Endothelial cell (in vitro differentiated cells): ENCODE measurements around the gene STAT1. TPM values are rescaled to one million over a fixed set of nuclear protein-coding genes. Genes with fewer than 3 reads are reported as not detected.

ENCODE experiments used
- DNase-seq: peaks from one replicate; pipeline ENCODE4 v3.0.0; 2021; ENCODE audit warnings: low spot score
- H3K27ac Mint-ChIP-seq: one replicate; pipeline ENCODE4 v1.8.0; 2021; ENCODE audit warnings: mixed read lengths, inconsistent platforms; ENCODE audit not compliant: unreplicated experiment
- H3K27me3 Mint-ChIP-seq: one replicate; pipeline ENCODE4 v1.8.0; 2021; ENCODE audit warnings: mild to moderate bottlenecking, moderate library complexity, mixed read lengths, inconsistent platforms; ENCODE audit not compliant: unreplicated experiment
- H3K36me3 Mint-ChIP-seq: one replicate; pipeline ENCODE4 v1.8.0; 2021; ENCODE audit warnings: mild to moderate bottlenecking, low read depth, mixed read lengths, inconsistent platforms; ENCODE audit not compliant: unreplicated experiment
- H3K4me1 Mint-ChIP-seq: one replicate; pipeline ENCODE4 v1.8.0; 2021; ENCODE audit warnings: mild to moderate bottlenecking, mixed read lengths, inconsistent platforms; ENCODE audit not compliant: unreplicated experiment
- H3K4me3 Mint-ChIP-seq: one replicate; pipeline ENCODE4 v1.8.0; 2021; ENCODE audit warnings: mild to moderate bottlenecking, mixed read lengths, inconsistent platforms; ENCODE audit not compliant: unreplicated experiment
- H3K9me3 Mint-ChIP-seq: one replicate; pipeline ENCODE4 v1.8.0; 2021; ENCODE audit warnings: mixed read lengths, inconsistent platforms; ENCODE audit not compliant: unreplicated experiment
- CTCF ChIP-seq: fragments of 200-600 bp; sonication (generic); IDR thresholded peaks from one replicate; pipeline ENCODE4 v1.5.0; 2021; ENCODE audit warnings: antibody characterized with exemption; ENCODE audit not compliant: unreplicated experiment
- total RNA-seq: library from RNA; stranded (reverse); fragmentation: NEBNext Ultra II Directional; extraction: Animal tissue kit (Norgen Biotek cat#: 25700); gene quantifications from one replicate; pipeline ENCODE4 v1.2.1, GENCODE V29; 2021; ENCODE audit not compliant: unreplicated experiment

STAT1 gene
- total RNA-seq, 1 donor from 2014 or later, result 30.1 TPM

GRCh38 chr2:191039616-191040015, 25.6 kb upstream of the STAT1 start:
- no peak for TF ChIP-seq CTCF
- no peaks in the 10 kb centered on the region for H3K36me3 Mint-ChIP-seq
- no peak for DNase-seq
- H3K27ac Mint-ChIP-seq, result no peak overlapping the region
- H3K9me3 Mint-ChIP-seq, result no peaks in the 10 kb centered on the region
- H3K4me1 Mint-ChIP-seq, result no peaks in the 10 kb centered on the region
- no peak overlapping the region for H3K4me3 Mint-ChIP-seq
- H3K27me3 Mint-ChIP-seq, result peaks cover 2% of the 10 kb centered on the region

- H3K36me3 Mint-ChIP-seq, result no peaks in the 10 kb centered on the region
- no peak for DNase-seq
- no peak for TF ChIP-seq CTCF
- no peak overlapping the region for H3K4me3 Mint-ChIP-seq
- no peaks in the 10 kb centered on the region for H3K4me1 Mint-ChIP-seq
- H3K27ac Mint-ChIP-seq, result no peak overlapping the region
- H3K9me3 Mint-ChIP-seq, result no peaks in the 10 kb centered on the region
- peaks cover 2% of the 10 kb centered on the region for H3K27me3 Mint-ChIP-seq
These were observed 24.8 kb upstream of the STAT1 start for GRCh38 chr2:191038741-191039140.

GRCh38 chr2:191038241-191038725, 24.3 kb upstream of the STAT1 start:
- H3K36me3 Mint-ChIP-seq, result no peaks in the 10 kb centered on the region
- no peak for TF ChIP-seq CTCF
- no peak overlapping the region for H3K4me3 Mint-ChIP-seq
- no peak for DNase-seq
- no peak overlapping the region for H3K27ac Mint-ChIP-seq
- H3K27me3 Mint-ChIP-seq, result peaks cover 2% of the 10 kb centered on the region
- no peaks in the 10 kb centered on the region for H3K4me1 Mint-ChIP-seq
- no peaks in the 10 kb centered on the region for H3K9me3 Mint-ChIP-seq

- no peak for TF ChIP-seq CTCF
- Mint-ChIP-seq H3K4me1 (peaks cover 6% of the 10 kb centered on the region), H3K27me3 (peaks cover 2% of the 10 kb centered on the region), H3K4me3 (no peak overlapping the region), H3K27ac (no peak overlapping the region), H3K36me3 (no peaks in the 10 kb centered on the region), H3K9me3 (no peaks in the 10 kb centered on the region)
- no peak for DNase-seq
These were observed 23.4 kb upstream of the STAT1 start for GRCh38 chr2:191037351-191037750.

GRCh38 chr2:191036363-191036762, 22.4 kb upstream of the STAT1 start:
- no peak overlapping the region for H3K4me3 Mint-ChIP-seq
- H3K4me1 Mint-ChIP-seq, result peaks cover 6% of the 10 kb centered on the region
- no peaks in the 10 kb centered on the region for H3K9me3 Mint-ChIP-seq
- H3K27me3 Mint-ChIP-seq, result peaks cover 2% of the 10 kb centered on the region
- DNase-seq, result no peak
- H3K27ac Mint-ChIP-seq, result no peak overlapping the region
- H3K36me3 Mint-ChIP-seq, result no peaks in the 10 kb centered on the region
- no peak for TF ChIP-seq CTCF
